ENCODE results near the gene FSTL4.

FSTL4 gene

GRCh38 chr5:133461796-133462516 is 150.4 kb downstream of the FSTL4 start:
- H4K20me1 ChIP-seq (ENCODE audit: insufficient read depth, low read length): no peaks in the 10 kb centered on the region
- no peak overlapping the region for H2AFZ ChIP-seq (ENCODE audit: low read length)
- H3K27me3 ChIP-seq (replicated peaks; ENCODE audit: insufficient read depth, low read length): no peaks in the 10 kb centered on the region
- no peaks in the 10 kb centered on the region for H3K9me3 ChIP-seq (replicated peaks; ENCODE audit: insufficient read depth, low read length)
- no peak overlapping the region for H3K27ac ChIP-seq (ENCODE audit: low read length)
- H3K36me3 ChIP-seq (replicated peaks; ENCODE audit: insufficient read depth, low read length): no peaks in the 10 kb centered on the region
- H3K79me2 ChIP-seq (ENCODE audit: low read length): no peaks in the 10 kb centered on the region
- H3F3A ChIP-seq (ENCODE audit: insufficient read depth, low read length): no peaks in the 10 kb centered on the region
- no peak overlapping the region for H3K9ac ChIP-seq (ENCODE audit: low read length)
- H3K9me2 ChIP-seq (replicated peaks; ENCODE audit: insufficient read depth, low read length): no peaks in the 10 kb centered on the region
- DNase-seq: no peak
- no peak overlapping the region for H3K4me2 ChIP-seq (ENCODE audit: low read depth, low read length)
- H3K4me1 ChIP-seq (ENCODE audit: low read length): no peaks in the 10 kb centered on the region
- no peak overlapping the region for H3K4me3 ChIP-seq (ENCODE audit: low read length)
- TF ChIP-seq EZH2 (optimal IDR thresholded peaks at IDR 0.05; ENCODE audit: low read depth, low read length) (no peak), EZH2phosphoT487 (IDR thresholded peaks at IDR 0.05; ENCODE audit: low read length) (no peak), CTCF (IDR thresholded peaks at IDR 0.05; ENCODE audit: low read length) (no peak)

- Histone ChIP-seq H3K36me3 (replicated peaks; ENCODE audit: insufficient read depth, low read length) (no peaks in the 10 kb centered on the region), H3K4me2 (ENCODE audit: low read depth, low read length) (no peak overlapping the region; the same call in 1 of the 2 replicates), H3K27ac (ENCODE audit: low read length) (no peak overlapping the region), H3K79me2 (ENCODE audit: low read length) (no peaks in the 10 kb centered on the region), H4K20me1 (ENCODE audit: insufficient read depth, low read length) (no peaks in the 10 kb centered on the region), H3K4me3 (ENCODE audit: low read length) (no peak overlapping the region), H3K9me2 (replicated peaks; ENCODE audit: insufficient read depth, low read length) (no peaks in the 10 kb centered on the region), H2AFZ (ENCODE audit: low read length) (no peak overlapping the region), H3K27me3 (replicated peaks; ENCODE audit: insufficient read depth, low read length) (no peaks in the 10 kb centered on the region), H3F3A (ENCODE audit: insufficient read depth, low read length) (no peaks in the 10 kb centered on the region), H3K9me3 (replicated peaks; ENCODE audit: insufficient read depth, low read length) (no peaks in the 10 kb centered on the region), H3K4me1 (ENCODE audit: low read length) (no peaks in the 10 kb centered on the region), H3K9ac (ENCODE audit: low read length) (no peak overlapping the region)
- TF ChIP-seq EZH2phosphoT487 (IDR thresholded peaks at IDR 0.05; ENCODE audit: low read length) (no peak), CTCF (IDR thresholded peaks at IDR 0.05; ENCODE audit: low read length) (peak; percentile 64)
- peak; percentile 10 for DNase-seq
Measured at GRCh38 chr5:133460172-133460758, 152.1 kb downstream of the FSTL4 start.

- H3K27me3 ChIP-seq (replicated peaks; ENCODE audit: insufficient read depth, low read length): no peaks in the 10 kb centered on the region
- H3K4me2 ChIP-seq (ENCODE audit: low read depth, low read length): no peak overlapping the region
- DNase-seq: no peak
Measured at GRCh38 chr5:133459474-133460160, 152.7 kb downstream of the FSTL4 start.

More at GRCh38 chr5:133459474-133460160, 152.7 kb downstream of the FSTL4 start:
- no peaks in the 10 kb centered on the region for H3F3A ChIP-seq (ENCODE audit: insufficient read depth, low read length)
- no peak overlapping the region for H3K4me3 ChIP-seq (ENCODE audit: low read length)
- no peaks in the 10 kb centered on the region for H3K9me3 ChIP-seq (replicated peaks; ENCODE audit: insufficient read depth, low read length)
- no peak overlapping the region for H3K9ac ChIP-seq (ENCODE audit: low read length)
- no peaks in the 10 kb centered on the region for H3K4me1 ChIP-seq (ENCODE audit: low read length)
- H3K36me3 ChIP-seq (replicated peaks; ENCODE audit: insufficient read depth, low read length): no peaks in the 10 kb centered on the region
- H3K79me2 ChIP-seq (ENCODE audit: low read length): no peaks in the 10 kb centered on the region
- H3K27ac ChIP-seq (ENCODE audit: low read length): no peak overlapping the region
- H3K9me2 ChIP-seq (replicated peaks; ENCODE audit: insufficient read depth, low read length): no peaks in the 10 kb centered on the region
- H4K20me1 ChIP-seq (ENCODE audit: insufficient read depth, low read length): no peaks in the 10 kb centered on the region
- H2AFZ ChIP-seq (ENCODE audit: low read length): no peak overlapping the region
- TF ChIP-seq EZH2phosphoT487 (IDR thresholded peaks at IDR 0.05; ENCODE audit: low read length): no peak
- TF ChIP-seq CTCF (IDR thresholded peaks at IDR 0.05; ENCODE audit: low read length): no peak
- TF ChIP-seq EZH2 (optimal IDR thresholded peaks at IDR 0.05; ENCODE audit: low read depth, low read length): no peak
